ENCODE measurements around the gene PARD6B. TPM values are rescaled to one million over a fixed set of nuclear protein-coding genes. Genes with fewer than 3 reads are reported as not detected.

PARD6B gene
- total and polyA plus RNA-seq, 2 of the 13 experiments (the other 11 are each of a cell fraction or from before 2014, with no cell fraction given): 6.9 to 22.2 TPM

DNA sequence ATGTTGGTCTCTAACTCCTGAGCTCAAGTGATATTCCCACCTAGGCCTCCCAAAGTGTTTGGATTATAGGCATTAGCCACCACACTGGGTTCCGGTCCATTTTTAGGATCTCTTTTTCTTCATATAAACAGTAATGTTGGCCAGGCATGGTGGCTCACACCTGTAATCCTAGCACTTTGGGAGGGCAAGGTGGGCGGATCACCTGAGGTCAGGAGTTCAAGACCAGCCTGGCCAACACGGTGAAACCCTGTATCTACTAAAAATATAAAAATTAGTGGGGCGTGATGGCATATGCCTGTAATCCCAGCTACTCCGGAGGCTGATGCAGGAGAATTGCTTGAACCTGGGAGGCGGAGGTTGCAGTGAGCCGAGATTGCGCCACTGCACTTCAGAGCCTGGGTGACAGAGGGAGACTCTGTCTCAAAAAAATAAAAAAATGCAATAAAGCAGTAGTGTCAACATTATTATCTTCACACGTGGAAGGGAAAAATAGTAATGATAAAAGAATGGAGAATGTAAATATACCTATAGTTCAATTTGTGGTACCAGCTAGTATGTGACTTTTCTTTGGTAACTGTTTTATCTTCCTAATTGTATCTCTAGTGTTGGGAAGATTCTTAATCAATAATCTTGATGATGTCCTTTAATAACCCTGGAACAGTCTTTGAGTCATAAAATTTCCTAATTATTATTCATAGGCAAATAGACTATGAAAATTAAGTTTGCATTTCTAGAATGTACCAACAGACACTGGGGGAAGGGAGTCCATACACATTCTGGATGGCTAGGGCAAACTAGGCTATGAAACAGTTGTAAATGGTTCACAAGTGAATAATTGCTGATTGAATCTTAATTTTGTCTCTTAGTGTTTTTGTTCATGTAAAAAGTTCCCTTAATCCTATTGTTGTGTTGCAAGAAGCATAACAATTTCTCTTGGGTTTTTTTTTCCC, 3.6 kb downstream of the PARD6B start (continued):
- TF ChIP-seq, protein P1, sequence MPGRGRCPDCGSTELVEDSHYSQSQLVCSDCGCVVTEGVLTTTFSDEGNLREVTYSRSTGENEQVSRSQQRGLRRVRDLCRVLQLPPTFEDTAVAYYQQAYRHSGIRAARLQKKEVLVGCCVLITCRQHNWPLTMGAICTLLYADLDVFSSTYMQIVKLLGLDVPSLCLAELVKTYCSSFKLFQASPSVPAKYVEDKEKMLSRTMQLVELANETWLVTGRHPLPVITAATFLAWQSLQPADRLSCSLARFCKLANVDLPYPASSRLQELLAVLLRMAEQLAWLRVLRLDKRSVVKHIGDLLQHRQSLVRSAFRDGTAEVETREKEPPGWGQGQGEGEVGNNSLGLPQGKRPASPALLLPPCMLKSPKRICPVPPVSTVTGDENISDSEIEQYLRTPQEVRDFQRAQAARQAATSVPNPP (CRISPR knock-in tag; IDR thresholded peaks at IDR 0.05): no peak
- no peak for TF ChIP-seq ZNF430 (CRISPR knock-in tag; IDR thresholded peaks at IDR 0.05)
- TF ChIP-seq ZNF616 (CRISPR knock-in tag; IDR thresholded peaks at IDR 0.05; ENCODE audit: low read depth): no peak
- TF ChIP-seq ERF (CRISPR knock-in tag; IDR thresholded peaks at IDR 0.05): no peak
- TF ChIP-seq ZNF124 (CRISPR knock-in tag; IDR thresholded peaks at IDR 0.05): no peak
- no peak for TF ChIP-seq U2AF2 (IDR thresholded peaks at IDR 0.05; ENCODE audit: low read depth, low read length)
- TF ChIP-seq ZNF556 (CRISPR knock-in tag; IDR thresholded peaks at IDR 0.05; ENCODE audit: borderline replicate concordance): no peak
- no peak for TF ChIP-seq RELA (CRISPR knock-in tag; IDR thresholded peaks at IDR 0.05)
- no peak for TF ChIP-seq ZNF724P (CRISPR knock-in tag; IDR thresholded peaks at IDR 0.05; ENCODE audit: borderline replicate concordance)
- TF ChIP-seq TBL1XR1 (IDR thresholded peaks at IDR 0.05; ENCODE audit: borderline replicate concordance, low read length, partially characterized antibody): no peak
- no peak for TF ChIP-seq ZNF253 (CRISPR knock-in tag; IDR thresholded peaks at IDR 0.05; ENCODE audit: borderline replicate concordance)
- peak; percentile 37; the same call in 1 of the 2 replicates for TF ChIP-seq POGZ (CRISPR knock-in tag; IDR thresholded peaks at IDR 0.05)
- no peak for TF ChIP-seq GPN1 (CRISPR knock-in tag; IDR thresholded peaks at IDR 0.05; ENCODE audit: borderline replicate concordance)
- TF ChIP-seq, protein P2, sequence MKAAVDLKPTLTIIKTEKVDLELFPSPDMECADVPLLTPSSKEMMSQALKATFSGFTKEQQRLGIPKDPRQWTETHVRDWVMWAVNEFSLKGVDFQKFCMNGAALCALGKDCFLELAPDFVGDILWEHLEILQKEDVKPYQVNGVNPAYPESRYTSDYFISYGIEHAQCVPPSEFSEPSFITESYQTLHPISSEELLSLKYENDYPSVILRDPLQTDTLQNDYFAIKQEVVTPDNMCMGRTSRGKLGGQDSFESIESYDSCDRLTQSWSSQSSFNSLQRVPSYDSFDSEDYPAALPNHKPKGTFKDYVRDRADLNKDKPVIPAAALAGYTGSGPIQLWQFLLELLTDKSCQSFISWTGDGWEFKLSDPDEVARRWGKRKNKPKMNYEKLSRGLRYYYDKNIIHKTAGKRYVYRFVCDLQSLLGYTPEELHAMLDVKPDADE (CRISPR knock-in tag; IDR thresholded peaks at IDR 0.05): no peak
- TF ChIP-seq, protein P3, sequence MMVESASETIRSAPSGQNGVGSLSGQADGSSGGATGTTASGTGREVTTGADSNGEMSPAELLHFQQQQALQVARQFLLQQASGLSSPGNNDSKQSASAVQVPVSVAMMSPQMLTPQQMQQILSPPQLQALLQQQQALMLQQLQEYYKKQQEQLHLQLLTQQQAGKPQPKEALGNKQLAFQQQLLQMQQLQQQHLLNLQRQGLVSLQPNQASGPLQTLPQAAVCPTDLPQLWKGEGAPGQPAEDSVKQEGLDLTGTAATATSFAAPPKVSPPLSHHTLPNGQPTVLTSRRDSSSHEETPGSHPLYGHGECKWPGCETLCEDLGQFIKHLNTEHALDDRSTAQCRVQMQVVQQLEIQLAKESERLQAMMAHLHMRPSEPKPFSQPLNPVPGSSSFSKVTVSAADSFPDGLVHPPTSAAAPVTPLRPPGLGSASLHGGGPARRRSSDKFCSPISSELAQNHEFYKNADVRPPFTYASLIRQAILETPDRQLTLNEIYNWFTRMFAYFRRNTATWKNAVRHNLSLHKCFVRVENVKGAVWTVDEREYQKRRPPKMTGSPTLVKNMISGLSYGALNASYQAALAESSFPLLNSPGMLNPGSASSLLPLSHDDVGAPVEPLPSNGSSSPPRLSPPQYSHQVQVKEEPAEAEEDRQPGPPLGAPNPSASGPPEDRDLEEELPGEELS (CRISPR knock-in tag; IDR thresholded peaks at IDR 0.05): 0 out of 2 replicates have a peak, but pooled peaks have one; percentile 37
- TF ChIP-seq ZNF501 (CRISPR knock-in tag; IDR thresholded peaks at IDR 0.05): no peak
- TF ChIP-seq, protein P4, sequence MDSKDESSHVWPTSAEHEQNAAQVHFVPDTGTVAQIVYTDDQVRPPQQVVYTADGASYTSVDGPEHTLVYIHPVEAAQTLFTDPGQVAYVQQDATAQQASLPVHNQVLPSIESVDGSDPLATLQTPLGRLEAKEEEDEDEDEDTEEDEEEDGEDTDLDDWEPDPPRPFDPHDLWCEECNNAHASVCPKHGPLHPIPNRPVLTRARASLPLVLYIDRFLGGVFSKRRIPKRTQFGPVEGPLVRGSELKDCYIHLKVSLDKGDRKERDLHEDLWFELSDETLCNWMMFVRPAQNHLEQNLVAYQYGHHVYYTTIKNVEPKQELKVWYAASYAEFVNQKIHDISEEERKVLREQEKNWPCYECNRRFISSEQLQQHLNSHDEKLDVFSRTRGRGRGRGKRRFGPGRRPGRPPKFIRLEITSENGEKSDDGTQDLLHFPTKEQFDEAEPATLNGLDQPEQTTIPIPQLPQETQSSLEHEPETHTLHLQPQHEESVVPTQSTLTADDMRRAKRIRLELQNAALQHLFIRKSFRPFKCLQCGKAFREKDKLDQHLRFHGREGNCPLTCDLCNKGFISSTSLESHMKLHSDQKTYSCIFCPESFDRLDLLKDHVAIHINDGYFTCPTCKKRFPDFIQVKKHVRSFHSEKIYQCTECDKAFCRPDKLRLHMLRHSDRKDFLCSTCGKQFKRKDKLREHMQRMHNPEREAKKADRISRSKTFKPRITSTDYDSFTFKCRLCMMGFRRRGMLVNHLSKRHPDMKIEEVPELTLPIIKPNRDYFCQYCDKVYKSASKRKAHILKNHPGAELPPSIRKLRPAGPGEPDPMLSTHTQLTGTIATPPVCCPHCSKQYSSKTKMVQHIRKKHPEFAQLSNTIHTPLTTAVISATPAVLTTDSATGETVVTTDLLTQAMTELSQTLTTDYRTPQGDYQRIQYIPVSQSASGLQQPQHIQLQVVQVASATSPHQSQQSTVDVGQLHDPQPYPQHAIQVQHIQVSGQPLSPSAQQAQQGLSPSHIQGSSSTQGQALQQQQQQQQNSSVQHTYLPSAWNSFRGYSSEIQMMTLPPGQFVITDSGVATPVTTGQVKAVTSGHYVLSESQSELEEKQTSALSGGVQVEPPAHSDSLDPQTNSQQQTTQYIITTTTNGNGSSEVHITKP (CRISPR knock-in tag; IDR thresholded peaks at IDR 0.05; ENCODE audit: low read depth): no peak
- TF ChIP-seq, protein P5, sequence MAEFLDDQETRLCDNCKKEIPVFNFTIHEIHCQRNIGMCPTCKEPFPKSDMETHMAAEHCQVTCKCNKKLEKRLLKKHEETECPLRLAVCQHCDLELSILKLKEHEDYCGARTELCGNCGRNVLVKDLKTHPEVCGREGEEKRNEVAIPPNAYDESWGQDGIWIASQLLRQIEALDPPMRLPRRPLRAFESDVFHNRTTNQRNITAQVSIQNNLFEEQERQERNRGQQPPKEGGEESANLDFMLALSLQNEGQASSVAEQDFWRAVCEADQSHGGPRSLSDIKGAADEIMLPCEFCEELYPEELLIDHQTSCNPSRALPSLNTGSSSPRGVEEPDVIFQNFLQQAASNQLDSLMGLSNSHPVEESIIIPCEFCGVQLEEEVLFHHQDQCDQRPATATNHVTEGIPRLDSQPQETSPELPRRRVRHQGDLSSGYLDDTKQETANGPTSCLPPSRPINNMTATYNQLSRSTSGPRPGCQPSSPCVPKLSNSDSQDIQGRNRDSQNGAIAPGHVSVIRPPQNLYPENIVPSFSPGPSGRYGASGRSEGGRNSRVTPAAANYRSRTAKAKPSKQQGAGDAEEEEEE (CRISPR knock-in tag; IDR thresholded peaks at IDR 0.05; ENCODE audit: borderline replicate concordance): no peak
- no peak for TF ChIP-seq XRCC5 (optimal IDR thresholded peaks at IDR 0.05; ENCODE audit: low read length)

Measured in HepG2 (cell line).